HepG2 (cell line): Measurements from ENCODE around the gene KAZN. TPM values are rescaled to one million over a fixed set of nuclear protein-coding genes. Genes with fewer than 3 reads are reported as not detected.
A peak's percentile ranks its signal among the peaks of the same experiment; 100 is the strongest.

ENCODE experiments used
- ATAC-seq: fragments of 200-7000 bp; cut with Tn5 transposase; 3 replicates; pipeline ENCODE4 v1.9.1; 2020; ENCODE audit warnings: mild to moderate bottlenecking, moderate library complexity
- BruUV-seq: library from RNA; stranded (reverse); fragments of 400-500 nt; replicated peaks from 2 replicates; lab custom pipeline; 2021; lab: Mats Ljungman, UMichigan
- CTCF ChIA-PET: fragments of 300-600 bp; formaldehyde crosslinking; extraction: SDS; loops from one replicate; lab custom pipeline; 2021; ENCODE audit warnings: low total read pairs, inconsistent platforms, low intra/inter-chr PET ratio; lab: Yijun Ruan, JAX
- POLR2A ChIA-PET: fragments of 350-600 bp; sonication (Branson Sonifier 250); formaldehyde crosslinking; loops from one replicate; lab custom pipeline; 2020; ENCODE audit warnings: antibody characterized with exemption, inconsistent platforms; lab: Yijun Ruan, JAX
- DNase-seq: peaks from one replicate; pipeline ENCODE4 v3.0.0-alpha.2; 2015; ENCODE audit warnings: low spot score
- FAIRE-seq: peaks from 3 replicates; lab custom pipeline; 2011; peaks lifted over from hg19 to GRCh38; lab: Jason Lieb, UNC
- H2AFZ ChIP-seq: one replicate; pipeline ENCODE4 v1.6.1; 2011; ENCODE audit warnings: low read length, inconsistent platforms
- H3K27ac ChIP-seq: fragments of 300-600 bp; 3 replicates; pipeline ENCODE4 v1.8.0; 2011; ENCODE audit warnings: mixed run types, mild to moderate bottlenecking, mixed read lengths, low read length, inconsistent platforms; ENCODE audit not compliant: insufficient read depth; ENCODE audit errors: extremely low read length
- H3K27me3 ChIP-seq, 2 experiments: fragments of 200-600 bp in 1 of 2; 2 replicates in 1 of 2; 3 replicates in 1 of 2; pipeline versions ENCODE4 v1.6.0 to v1.8.0; 2011; ENCODE audit warnings: low read length in 2 of 2, mild to moderate bottlenecking in 2 of 2, moderate library complexity in 2 of 2, inconsistent platforms in 1 of 2; ENCODE audit not compliant: insufficient read depth in 2 of 2, control insufficient read depth in 1 of 2
- H3K36me3 ChIP-seq, 2 experiments: fragments of 200-600 bp in 1 of 2; replicated peaks in 1 of 2; 2 replicates in 1 of 2; 3 replicates in 1 of 2; pipeline versions ENCODE4 v1.5.1 to v1.8.0; 2011; ENCODE audit warnings: low read length in 2 of 2, inconsistent platforms in 1 of 2; ENCODE audit not compliant: insufficient read depth in 2 of 2, control insufficient read depth in 1 of 2
- H3K4me1 ChIP-seq: 2 replicates; pipeline ENCODE4 v1.5.1; 2012; ENCODE audit warnings: low read length, inconsistent platforms; ENCODE audit not compliant: insufficient read depth
- H3K4me2 ChIP-seq: 2 replicates; pipeline ENCODE4 v1.6.0; 2011; ENCODE audit warnings: low read depth, low read length, inconsistent platforms
- H3K4me3 ChIP-seq, 3 experiments: fragments of 200-600 bp in 1 of 3; sonication (generic), shearing (Covaris generic) in 1 of 3; replicated peaks in 1 of 3; 2 replicates each; pipeline ENCODE4 v1.5.1; 2011 to 2016; ENCODE audit warnings: low read length in 3 of 3, inconsistent platforms in 2 of 3, low read depth in 2 of 3, mild to moderate bottlenecking in 2 of 3, control low read depth in 1 of 3, mixed read lengths in 1 of 3; ENCODE audit not compliant: insufficient read depth in 1 of 3
- H3K79me2 ChIP-seq: one replicate; pipeline ENCODE4 v1.6.1; 2011; ENCODE audit warnings: low read length, inconsistent platforms; ENCODE audit not compliant: insufficient read depth
- H3K9ac ChIP-seq: 2 replicates; pipeline ENCODE4 v1.6.0; 2011; ENCODE audit warnings: mild to moderate bottlenecking, low read depth, low read length, inconsistent platforms; ENCODE audit not compliant: insufficient read depth
- H3K9me3 ChIP-seq: 2 replicates; pipeline ENCODE4 v1.5.1; 2012; ENCODE audit warnings: mild to moderate bottlenecking, low read length
- H4K20me1 ChIP-seq: 2 replicates; pipeline ENCODE4 v1.6.0; 2011; ENCODE audit warnings: inconsistent platforms, mild to moderate bottlenecking, low read length, moderate library complexity; ENCODE audit not compliant: insufficient read depth
- DNMT1 ChIP-seq: sonication (generic); formaldehyde crosslinking; IDR thresholded peaks from 2 replicates; pipeline ENCODE4 v1.5.1; 2020; ENCODE audit warnings: mild to moderate bottlenecking, missing genetic modification reagents
- HMGXB3 ChIP-seq: sonication (generic); formaldehyde crosslinking; IDR thresholded peaks from 2 replicates; pipeline ENCODE4 v1.4.0; 2020; ENCODE audit warnings: missing genetic modification reagents, borderline replicate concordance
- PAF1 ChIP-seq: IDR thresholded peaks from 2 replicates; pipeline ENCODE4 v1.6.1; 2016; ENCODE audit warnings: missing genetic modification reagents, missing compliant biosample characterization
- REST ChIP-seq, 2 experiments: IDR thresholded peaks; 2 replicates each; pipeline ENCODE4 v1.6.1; 2011 to 2012; ENCODE audit warnings: low read length in 2 of 2, borderline replicate concordance in 1 of 2, low read depth in 1 of 2, mild to moderate bottlenecking in 1 of 2, moderate library complexity in 1 of 2
- RFX5 ChIP-seq: IDR thresholded peaks from 2 replicates; pipeline ENCODE4 v1.6.1; 2011; ENCODE audit warnings: low read depth, low read length, improper control_type of control experiment
- THYN1 ChIP-seq: sonication (generic); formaldehyde crosslinking; IDR thresholded peaks from 2 replicates; pipeline ENCODE4 v1.8.1; 2023; ENCODE audit warnings: low read depth, mild to moderate bottlenecking, moderate library complexity, missing genetic modification reagents, borderline replicate concordance
- ZFP41 ChIP-seq: sonication (generic); formaldehyde crosslinking; IDR thresholded peaks from 2 replicates; pipeline ENCODE4 v1.4.0; 2020; ENCODE audit warnings: mild to moderate bottlenecking, missing genetic modification reagents, borderline replicate concordance
- ZNF30 ChIP-seq: sonication (generic); formaldehyde crosslinking; IDR thresholded peaks from 2 replicates; pipeline ENCODE4 v1.5.0; 2020; ENCODE audit warnings: mild to moderate bottlenecking, missing genetic modification reagents
- ZNF761 ChIP-seq: sonication (generic); formaldehyde crosslinking; conservative IDR thresholded peaks from 2 replicates; pipeline ENCODE4 v1.4.0; 2020; ENCODE audit warnings: mild to moderate bottlenecking, missing genetic modification reagents
- WGBS: methylation state at CpG from one replicate; pipeline ENCODE4 v1.1.6; 2017; ENCODE audit warnings: low lambda C conversion rate; 5-methylcytosine and 5-hydroxymethylcytosine counted together
- in situ Hi-C: cut with HindIII; loops from 2 replicates; pipeline ENCODE4 v1.10.0; 2017; ENCODE audit warnings: low pct_unique_long_range_greater_than_20kb; ENCODE audit not compliant: extremely low pct_ligation_motif_present
- intact Hi-C: fragments of 100-400 bp; cut with micrococcal nuclease; formaldehyde crosslinking; loops from one replicate; pipeline ENCODE4 v1.10.0; 2022; ENCODE audit not compliant: unreplicated experiment
- polyA plus RNA-seq, 8 experiments: library from polyadenylated mRNA; depleted of rRNA in 3 of 8; stranded (reverse) in 7 of 8; unstranded in 1 of 8; fragments of >200 nt; fragmentation: Illumina TruSeq in 4 of 8; extraction: Trizol in 4 of 8; gene quantifications; 2 replicates each; pipeline versions ENCODE4 v1.2.1 to v1.2.3, GENCODE V29; 2011 to 2016; ENCODE audit warnings: low read depth in 4 of 8, missing spikeins in 1 of 8, mixed read lengths in 1 of 8; ENCODE audit not compliant: insufficient read depth in 1 of 8
- total RNA-seq, 5 experiments: library from RNA; depleted of rRNA; stranded (reverse); fragments of >200 nt; fragmentation: Illumina TruSeq; extraction: Trizol; gene quantifications; 2 replicates each; pipeline ENCODE4 v1.2.3, GENCODE V29; 2016; ENCODE audit warnings: low read depth in 1 of 5
- TF ChIP-seq, protein P1 (sequence below): sonication (generic); formaldehyde crosslinking; IDR thresholded peaks from 2 replicates; pipeline ENCODE4 v1.4.0; 2020; ENCODE audit warnings: missing genetic modification reagents

Gene KAZN
- total and polyA plus RNA-seq, 2 of the 13 experiments (the other 11 are each of a cell fraction or from before 2014, with no cell fraction given) = 10.4 to 13.5 TPM

DNA sequence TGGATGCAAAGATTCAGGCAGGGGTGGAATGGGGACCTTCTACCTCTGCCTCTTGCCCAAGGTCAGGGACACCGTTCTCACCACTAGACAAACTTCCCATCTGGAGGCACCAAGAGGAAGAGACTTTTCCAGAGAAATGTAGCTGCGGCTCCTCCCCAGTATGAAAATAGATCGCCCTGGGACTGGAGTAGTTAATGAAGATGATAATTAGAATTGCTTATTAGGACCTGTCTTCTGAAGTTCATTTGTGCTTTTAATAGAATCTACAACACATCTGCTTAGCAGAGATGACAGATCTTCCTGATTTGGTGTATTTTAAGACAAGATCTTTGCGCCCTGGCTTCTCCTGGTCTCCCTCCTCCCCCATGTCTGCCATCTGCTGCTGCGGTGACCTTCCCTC, 266.6 kb downstream of the KAZN start (continued):
- TF ChIP-seq DNMT1 (CRISPR knock-in tag) (no peak), PAF1 (CRISPR knock-in tag) (no peak), RFX5 (no peak), THYN1 (no peak), ZFP41 (no peak), ZNF30 (CRISPR knock-in tag) (no peak)
- TF ChIP-seq, protein P1, sequence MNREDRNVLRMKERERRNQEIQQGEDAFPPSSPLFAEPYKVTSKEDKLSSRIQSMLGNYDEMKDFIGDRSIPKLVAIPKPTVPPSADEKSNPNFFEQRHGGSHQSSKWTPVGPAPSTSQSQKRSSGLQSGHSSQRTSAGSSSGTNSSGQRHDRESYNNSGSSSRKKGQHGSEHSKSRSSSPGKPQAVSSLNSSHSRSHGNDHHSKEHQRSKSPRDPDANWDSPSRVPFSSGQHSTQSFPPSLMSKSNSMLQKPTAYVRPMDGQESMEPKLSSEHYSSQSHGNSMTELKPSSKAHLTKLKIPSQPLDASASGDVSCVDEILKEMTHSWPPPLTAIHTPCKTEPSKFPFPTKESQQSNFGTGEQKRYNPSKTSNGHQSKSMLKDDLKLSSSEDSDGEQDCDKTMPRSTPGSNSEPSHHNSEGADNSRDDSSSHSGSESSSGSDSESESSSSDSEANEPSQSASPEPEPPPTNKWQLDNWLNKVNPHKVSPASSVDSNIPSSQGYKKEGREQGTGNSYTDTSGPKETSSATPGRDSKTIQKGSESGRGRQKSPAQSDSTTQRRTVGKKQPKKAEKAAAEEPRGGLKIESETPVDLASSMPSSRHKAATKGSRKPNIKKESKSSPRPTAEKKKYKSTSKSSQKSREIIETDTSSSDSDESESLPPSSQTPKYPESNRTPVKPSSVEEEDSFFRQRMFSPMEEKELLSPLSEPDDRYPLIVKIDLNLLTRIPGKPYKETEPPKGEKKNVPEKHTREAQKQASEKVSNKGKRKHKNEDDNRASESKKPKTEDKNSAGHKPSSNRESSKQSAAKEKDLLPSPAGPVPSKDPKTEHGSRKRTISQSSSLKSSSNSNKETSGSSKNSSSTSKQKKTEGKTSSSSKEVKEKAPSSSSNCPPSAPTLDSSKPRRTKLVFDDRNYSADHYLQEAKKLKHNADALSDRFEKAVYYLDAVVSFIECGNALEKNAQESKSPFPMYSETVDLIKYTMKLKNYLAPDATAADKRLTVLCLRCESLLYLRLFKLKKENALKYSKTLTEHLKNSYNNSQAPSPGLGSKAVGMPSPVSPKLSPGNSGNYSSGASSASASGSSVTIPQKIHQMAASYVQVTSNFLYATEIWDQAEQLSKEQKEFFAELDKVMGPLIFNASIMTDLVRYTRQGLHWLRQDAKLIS (CRISPR knock-in tag) = no peak

DNA sequence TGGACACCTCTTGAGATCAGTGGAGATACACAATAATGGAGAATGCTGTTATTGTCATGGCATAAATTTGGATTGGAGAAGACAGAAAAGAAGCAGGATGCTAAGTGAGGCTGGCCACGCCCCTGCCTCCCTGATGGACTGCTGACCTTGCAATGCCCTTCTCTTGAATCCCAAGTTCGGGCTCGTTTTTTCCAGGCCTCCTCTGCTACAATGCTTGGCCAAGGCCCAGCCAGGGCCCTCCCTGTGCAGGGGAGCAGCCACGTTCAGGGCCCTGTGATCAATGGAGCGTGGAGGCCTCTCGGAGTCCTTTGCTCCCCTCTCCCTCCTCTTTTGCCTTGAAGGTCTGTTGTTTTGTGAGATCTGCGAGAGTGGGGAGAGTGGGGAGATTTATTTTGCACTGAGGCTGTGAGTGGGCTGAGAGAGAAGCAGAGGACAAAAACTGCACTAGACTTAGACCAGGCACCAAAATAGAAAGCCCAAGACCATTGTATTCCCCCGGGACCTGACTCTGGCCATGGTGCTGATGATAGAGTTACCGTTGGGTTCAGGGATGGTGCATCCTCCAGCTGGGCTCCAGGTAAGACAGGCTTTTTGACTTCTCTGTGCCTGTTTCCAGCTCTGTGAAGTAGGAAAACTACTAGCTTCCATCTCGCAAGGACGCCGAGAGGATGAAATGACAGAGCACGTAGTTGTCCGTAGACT, 268.6 kb downstream of the KAZN start:
- intact Hi-C loops = no loop called here
- Histone ChIP-seq H3K4me3 (no peak overlapping the region), H3K4me1 (no peaks in the 10 kb centered on the region), H3K79me2 (no peaks in the 10 kb centered on the region), H3K4me2 (no peak overlapping the region), H3K9me3 (no peaks in the 10 kb centered on the region), H3K27me3 (peaks cover 0 to 45% of the 10 kb centered on the region in 2 experiments; a peak in 4 of 5 replicates), H3K27ac (no peak overlapping the region), H3K36me3 (no peaks in the 10 kb centered on the region), H4K20me1 (no peaks in the 10 kb centered on the region), H3K9ac (no peak overlapping the region), H2AFZ (no peak overlapping the region)
- POLR2A ChIA-PET = no interaction called here
- in situ Hi-C loops = no loop called here
- FAIRE-seq = no peak
- 55% methylated on average over 7 of the region's 14 CpGs for WGBS
- CTCF ChIA-PET = no interaction called here
- DNase-seq = no peak
- no peak for ATAC-seq
- no TSS peak for BruUV-seq
- TF ChIP-seq REST (IDR thresholded peaks at IDR 0.05; ENCODE audit: borderline replicate concordance in 1 of 2, low read depth in 1 of 2, low read length in 2 of 2) (peak; percentile 18 to 85), ZNF761 (CRISPR knock-in tag) (no peak), HMGXB3 (CRISPR knock-in tag) (no peak)
